Epithelial cell of esophagus (primary cell): Measurements from ENCODE around the gene FUS.
"Not testable (repeated sequence)": the region's sequence is repeated elsewhere in the genome, so short reads cannot be mapped to it uniquely, and the experiment has no call there.

Source experiments
- DNase-seq: peaks from one replicate; pipeline ENCODE4 v3.0.0; 2010; ENCODE audit warnings: low read depth
- H3K4me3 ChIP-seq: 2 replicates; pipeline ENCODE4 v1.5.1; 2011; ENCODE audit warnings: mild to moderate bottlenecking, low read length, control low read depth
- TF ChIP-seq, protein P1 (sequence below): IDR thresholded peaks from 2 replicates; pipeline ENCODE4 v1.5.1; 2011; ENCODE audit warnings: low read depth, mild to moderate bottlenecking, low read length, control low read depth, inconsistent platforms; ENCODE audit not compliant: insufficient read depth; ENCODE audit errors: missing control alignments

Gene FUS

DNA sequence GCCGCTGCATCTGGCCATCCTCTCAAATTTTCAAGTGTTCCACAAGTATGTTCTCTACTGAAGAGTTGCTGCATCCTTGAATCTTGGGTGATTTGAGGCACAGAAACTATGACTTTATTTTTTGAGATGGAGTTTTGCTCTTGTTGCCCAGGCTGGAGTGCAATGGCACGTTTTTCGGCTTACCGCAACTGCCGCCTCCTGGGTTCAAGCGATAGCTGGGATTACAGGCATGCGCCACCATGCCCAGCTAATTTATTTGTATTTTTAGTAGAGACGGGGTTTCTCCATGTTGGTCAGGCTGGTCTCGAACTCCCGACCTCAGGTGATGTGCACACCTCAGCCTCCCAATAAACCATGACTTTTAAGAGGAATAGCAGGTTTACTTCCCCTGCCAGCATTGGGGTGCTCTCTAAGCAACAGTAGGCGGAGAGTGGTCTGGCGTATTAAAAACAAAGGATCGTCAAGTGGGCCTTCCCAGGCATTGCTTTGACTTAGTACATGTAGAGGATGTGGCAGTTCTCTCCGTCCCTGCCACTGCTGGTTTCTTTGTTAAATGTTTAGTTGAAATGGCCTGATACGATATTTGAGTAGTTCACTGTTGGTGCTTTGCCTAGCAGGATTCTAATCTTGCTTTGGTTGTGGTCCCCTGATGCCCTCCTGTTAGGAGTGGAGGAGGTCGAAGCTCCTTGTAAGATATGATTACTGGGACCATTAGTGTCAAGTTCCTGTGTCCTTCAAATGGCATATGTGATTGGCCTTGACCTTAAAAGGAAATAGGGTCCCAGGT lies 13.1 kb downstream of the FUS start:
- TF ChIP-seq, protein P1, sequence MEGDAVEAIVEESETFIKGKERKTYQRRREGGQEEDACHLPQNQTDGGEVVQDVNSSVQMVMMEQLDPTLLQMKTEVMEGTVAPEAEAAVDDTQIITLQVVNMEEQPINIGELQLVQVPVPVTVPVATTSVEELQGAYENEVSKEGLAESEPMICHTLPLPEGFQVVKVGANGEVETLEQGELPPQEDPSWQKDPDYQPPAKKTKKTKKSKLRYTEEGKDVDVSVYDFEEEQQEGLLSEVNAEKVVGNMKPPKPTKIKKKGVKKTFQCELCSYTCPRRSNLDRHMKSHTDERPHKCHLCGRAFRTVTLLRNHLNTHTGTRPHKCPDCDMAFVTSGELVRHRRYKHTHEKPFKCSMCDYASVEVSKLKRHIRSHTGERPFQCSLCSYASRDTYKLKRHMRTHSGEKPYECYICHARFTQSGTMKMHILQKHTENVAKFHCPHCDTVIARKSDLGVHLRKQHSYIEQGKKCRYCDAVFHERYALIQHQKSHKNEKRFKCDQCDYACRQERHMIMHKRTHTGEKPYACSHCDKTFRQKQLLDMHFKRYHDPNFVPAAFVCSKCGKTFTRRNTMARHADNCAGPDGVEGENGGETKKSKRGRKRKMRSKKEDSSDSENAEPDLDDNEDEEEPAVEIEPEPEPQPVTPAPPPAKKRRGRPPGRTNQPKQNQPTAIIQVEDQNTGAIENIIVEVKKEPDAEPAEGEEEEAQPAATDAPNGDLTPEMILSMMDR, result no peak
- H3K4me3 ChIP-seq, result no peak overlapping the region
- no peak for DNase-seq

DNA sequence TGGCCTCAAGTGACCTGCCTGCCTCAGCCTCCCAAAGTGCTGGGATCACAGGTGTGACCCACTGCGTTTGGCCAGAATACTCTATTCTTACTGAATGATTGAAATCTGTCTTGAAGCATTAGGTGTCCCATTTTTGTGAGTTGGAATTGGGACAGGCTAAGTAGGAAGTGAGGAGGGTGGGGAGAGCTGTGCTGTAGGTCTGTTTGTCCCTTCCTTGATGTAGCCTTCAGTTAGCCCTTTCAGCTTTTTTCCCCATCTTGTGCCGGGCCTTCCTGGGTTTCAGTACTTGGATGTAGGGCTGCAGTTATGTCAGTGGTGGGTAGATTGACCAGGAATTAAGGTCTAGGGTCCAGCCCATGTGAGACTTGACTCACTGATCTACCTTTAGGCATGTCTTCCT lies 13.9 kb downstream of the FUS start:
- no peak overlapping the region for H3K4me3 ChIP-seq
- DNase-seq, result no peak
- TF ChIP-seq, protein P1, result no peak

DNA sequence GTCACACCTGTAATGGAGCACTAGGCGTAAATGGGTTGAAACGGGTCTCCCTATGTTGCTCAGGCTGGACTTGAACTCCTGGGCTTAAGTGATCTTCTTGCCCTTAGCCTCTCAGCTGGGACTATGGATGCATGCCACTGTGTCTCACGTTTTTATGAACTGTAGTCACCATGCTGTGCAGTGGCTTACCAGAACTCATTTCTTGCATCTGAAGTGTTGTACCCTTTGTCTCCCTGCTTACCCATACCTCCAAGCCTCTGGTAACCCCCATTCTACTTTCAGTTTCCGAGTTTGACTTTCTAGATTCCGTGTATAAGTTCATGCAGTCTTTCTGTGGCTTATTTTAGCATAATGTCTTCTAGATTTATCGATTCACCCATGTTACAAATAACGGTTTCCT lies 15.0 kb downstream of the FUS start:
- DNase-seq, result no peak
- TF ChIP-seq, protein P1, result no peak
- no peak overlapping the region for H3K4me3 ChIP-seq

DNA sequence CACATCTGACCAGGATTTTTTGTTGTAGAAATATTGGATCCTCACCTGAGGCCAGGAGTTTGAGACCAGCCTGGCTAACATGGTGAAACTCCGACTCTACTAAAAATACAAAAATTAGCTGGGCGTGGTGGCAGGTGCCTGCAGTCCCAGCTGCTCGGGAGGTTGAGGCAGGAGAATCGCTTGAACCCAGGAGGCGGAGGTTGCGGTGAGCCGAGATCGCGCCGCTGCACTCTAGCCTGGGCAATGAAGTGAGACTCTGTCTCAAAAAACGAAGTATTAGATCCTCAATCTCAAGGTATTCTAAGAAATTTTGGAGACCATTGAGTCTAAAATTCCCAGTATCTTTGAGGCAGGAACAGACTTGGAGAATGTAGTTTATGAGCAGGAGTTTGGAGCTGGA lies 15.9 kb downstream of the FUS start:
- DNase-seq, H3K4me3 ChIP-seq: not testable (repeated sequence)

DNA sequence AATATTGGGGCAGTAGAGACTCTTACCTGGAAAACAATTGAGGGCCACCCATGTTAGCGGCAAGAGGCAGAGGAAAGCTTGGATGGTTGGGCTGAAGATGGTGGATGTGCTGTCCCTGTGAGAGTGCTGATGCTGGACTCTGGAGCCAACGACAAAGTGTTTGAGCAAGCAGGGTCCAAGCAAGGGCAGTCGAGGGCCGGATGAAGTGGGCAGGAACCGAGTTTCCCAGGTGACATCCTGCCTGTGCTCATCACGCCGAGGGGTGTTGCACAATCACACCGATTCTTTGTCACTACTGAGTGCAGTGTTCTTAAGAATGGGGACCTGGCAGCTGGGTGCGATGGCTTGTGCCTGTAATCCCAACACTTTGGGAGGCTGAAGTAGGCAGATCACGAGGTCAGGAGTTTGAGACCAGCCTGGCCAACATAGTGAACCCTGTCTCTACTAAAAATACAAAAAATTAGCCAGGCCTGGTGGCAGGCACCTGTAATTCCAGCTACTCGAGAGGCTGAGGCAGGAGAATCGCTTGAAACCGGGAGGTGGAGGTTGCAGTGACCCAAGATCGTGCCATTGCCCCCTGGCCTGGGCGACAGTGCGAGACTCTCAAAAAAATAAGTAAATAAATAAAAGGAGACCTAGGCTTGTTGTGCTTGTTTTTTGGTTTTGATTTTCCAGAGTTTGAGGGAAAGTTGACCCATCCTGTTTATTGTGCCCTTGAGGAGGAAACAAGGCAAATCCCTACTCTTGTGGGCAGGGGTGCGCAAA lies 16.6 kb downstream of the FUS start:
- TF ChIP-seq, protein P1, result no peak
- DNase-seq, result no peak
- H3K4me3 ChIP-seq, result no peak overlapping the region

DNA sequence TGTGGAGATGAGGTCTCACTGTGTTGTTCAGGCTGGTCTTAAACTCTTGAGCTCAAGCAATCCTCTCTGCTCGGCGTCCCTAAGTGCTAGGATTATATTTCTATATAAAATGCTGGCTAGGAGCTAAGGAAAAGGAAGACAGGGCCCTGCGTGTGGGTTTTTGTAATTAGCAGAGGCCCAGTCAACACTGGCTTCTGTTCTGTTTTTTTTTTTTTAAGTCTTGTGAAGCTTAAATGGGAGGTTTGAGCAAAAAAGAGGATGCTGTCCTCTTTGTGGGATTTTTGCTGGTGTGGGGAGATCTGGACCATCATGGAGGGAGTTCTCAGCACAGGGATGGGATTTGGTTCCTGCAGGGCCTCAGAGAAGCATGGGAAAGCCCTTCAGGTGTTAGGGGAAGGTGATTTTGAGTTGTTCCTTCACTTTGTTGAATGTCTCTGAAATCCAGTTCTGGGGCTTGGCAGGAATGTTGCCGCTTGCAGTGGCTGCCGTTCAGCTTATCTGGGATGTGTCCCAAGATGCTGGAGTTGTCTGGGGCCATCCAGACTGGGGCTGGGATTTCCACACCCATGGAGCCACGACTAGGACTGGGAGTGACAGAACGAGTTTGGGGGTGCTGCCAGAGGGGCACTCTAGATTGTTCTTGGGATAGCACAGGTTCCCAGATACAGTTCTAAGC lies 18.4 kb downstream of the FUS start:
- no peak for DNase-seq
- TF ChIP-seq, protein P1, result no peak
- H3K4me3 ChIP-seq, result no peak overlapping the region

DNA sequence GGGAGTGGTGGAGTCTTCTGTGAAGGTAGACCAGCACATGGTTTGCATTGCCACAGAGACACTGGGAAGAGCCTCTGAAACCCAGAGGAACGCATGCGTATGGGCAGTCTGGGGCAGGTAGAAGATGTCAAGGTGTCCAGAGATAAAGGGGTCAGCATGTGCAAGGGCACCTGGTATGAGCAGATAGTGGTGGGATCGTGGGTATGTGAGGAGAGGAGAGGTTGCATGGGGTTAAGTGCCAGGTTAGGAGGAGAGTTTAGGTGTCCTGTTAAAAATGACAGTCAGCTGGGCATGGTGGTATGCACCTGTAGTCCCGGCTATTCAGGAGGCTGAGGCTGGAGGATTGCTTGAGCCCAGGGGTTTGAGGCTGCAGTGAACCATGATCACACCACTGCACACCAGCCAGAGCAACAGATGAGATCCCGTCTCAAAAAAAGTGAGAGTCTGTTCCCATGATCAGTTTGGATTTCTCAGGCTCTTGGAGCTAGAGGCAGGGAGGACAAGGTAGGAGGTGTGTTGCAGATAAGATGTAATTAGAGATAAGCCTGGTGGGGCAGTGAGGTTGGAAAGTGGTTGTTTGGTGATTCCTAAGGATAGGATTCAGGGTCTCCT lies 19.6 kb downstream of the FUS start:
- no peak for DNase-seq
- TF ChIP-seq, protein P1, result no peak

DNA sequence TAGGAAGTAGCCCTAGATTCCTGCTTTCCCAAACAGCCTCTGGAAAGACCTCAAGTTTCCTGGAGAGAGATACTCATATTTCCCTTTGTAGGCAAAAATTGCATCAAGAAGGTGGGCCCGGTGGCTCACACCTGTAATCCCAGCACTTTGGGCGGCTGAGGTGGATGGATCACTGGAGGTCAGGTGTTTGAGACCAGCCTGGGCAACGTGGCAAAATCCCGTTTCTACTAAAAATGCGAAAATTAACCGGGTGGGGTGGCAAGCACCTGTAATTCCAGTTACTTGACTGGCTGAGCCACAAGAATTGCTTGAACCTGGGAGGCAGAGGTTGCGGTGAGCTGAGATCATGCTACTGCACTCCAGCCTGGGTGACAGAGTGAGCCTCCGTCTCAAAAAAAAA lies 20.2 kb downstream of the FUS start:
- not testable (repeated sequence) for H3K4me3 ChIP-seq, DNase-seq

More for the DNA sequence above, 19.6 kb downstream of the FUS start:
- H3K4me3 ChIP-seq, result no peak overlapping the region
